Measurements from ENCODE around the gene CFTR.

CFTR gene

DNA sequence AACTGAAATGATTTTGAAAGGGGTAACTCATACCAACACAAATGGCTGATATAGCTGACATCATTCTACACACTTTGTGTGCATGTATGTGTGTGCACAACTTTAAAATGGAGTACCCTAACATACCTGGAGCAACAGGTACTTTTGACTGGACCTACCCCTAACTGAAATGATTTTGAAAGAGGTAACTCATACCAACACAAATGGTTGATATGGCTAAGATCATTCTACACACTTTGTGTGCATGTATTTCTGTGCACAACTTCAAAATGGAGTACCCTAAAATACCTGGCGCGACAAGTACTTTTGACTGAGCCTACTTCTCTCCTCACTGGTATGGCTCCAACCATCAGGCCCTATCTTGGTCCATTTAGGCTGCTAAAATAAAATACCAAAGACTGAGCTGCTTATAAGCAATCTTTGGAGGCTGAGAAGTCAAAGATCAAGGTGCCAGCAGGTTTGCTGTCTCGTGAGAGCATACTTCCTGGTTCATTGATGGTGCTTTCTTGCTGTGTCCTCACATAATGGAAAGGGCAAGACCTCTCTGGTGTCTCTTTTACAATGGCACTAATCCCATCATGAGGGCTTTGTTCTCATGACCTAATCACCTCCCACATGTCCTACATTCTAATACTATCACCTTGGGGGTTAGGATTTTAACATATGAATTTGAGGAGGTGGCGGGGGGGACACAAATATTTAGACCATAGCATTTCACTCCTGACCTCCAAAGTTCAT, 173.3 kb downstream of the CFTR start:
- DNase-seq (ENCODE audit: low spot score): no peak

DNA sequence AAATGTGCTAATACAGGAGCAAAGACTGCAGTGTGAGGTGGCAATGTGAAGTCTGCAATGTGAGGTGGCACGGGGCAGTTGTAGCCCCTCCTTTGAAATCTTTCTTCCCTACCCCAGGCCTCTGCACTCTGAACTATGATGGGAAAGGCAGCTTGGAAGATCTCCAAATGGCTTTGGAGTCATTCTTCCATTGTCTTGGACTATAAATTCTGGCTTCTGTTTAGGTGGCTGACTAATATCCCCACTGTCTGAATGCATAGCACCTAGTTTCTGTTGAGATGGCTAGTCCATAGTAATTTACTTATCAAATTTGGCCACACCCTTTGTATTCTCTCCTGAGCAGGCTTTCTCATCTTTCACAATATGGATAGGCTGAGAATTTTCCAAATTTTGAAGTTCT, 175.0 kb downstream of the CFTR start:
- DNase-seq (ENCODE audit: low spot score): no peak

DNA sequence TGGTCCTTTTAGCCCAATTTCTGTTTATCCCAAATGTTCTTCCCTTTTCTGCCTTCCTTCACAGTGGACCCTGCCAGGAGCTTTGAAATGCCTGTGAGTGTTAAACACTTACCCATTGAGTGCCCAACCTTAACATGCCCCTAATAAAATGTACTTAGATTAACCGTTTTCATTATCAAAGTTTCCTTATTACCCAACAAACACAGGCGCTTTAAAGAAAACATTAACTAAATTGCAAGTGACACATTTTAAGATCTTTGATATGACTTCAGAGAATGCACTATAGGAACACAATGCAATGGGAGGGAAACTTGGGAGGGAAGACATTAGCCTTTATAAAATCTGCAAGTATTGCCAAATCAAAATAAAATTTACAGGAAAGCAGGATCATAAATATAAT, 177.0 kb downstream of the CFTR start:
- DNase-seq (ENCODE audit: low spot score): no peak

DNA sequence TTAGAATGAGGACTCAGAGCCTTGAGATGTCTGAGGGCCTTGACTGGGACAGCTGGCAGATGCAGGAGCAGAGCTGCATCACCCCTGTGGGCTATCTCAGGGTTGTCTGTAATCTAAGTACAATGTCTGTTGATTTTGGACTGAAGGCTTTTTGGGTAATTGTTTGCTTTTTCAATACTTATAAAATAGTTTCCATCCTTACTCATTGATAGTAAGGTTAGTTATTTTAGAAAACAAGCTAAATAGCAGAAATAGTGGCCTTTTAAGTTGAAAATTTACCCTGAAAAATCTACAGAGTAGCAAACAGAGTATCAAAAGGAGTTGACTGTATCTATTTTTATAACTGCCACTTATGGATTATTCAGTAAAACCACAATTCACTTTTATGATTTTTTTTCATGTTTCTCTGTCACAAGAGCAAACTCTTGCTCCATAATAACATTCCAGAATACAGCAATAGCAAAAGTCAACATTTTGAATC, 179.7 kb downstream of the CFTR start:
- DNase-seq (ENCODE audit: low spot score): no peak

GRCh38 chr7:117661328-117661727, 181.5 kb downstream of the CFTR start:
- no peak for DNase-seq (ENCODE audit: low spot score)

DNA sequence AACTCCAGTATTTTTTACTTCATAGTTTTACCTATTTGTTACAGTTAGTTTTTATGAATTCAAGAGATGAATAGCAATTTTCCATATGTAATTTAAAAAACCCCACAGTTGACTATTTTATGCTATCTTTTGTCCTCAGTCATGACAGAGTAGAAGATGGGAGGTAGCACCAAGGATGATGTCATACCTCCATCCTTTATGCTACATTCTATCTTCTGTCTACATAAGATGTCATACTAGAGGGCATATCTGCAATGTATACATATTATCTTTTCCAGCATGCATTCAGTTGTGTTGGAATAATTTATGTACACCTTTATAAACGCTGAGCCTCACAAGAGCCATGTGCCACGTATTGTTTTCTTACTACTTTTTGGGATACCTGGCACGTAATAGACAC, 184.2 kb downstream of the CFTR start:
- DNase-seq (ENCODE audit: low spot score): no peak

GRCh38 chr7:117665368-117665767, 185.5 kb downstream of the CFTR start:
- no peak for DNase-seq (ENCODE audit: low spot score)

DNA sequence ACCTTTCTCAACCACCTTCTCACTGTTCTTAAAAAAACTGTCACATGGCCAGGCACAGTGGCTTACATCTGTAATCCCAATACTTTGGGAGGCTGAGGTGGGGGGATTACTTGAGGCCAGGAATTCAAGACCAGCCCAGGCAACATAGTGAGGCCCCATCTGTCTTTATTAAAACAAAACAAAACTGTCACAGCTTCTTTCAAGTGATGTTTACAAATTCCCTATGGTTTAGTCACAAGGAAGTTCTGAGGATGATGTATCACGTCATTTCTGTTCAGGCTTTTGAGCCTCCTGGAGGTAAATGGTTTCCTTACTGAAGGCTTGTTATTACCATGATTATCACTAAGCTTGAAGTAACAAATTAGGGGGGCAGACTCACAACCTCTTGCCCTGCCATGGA, 186.2 kb downstream of the CFTR start:
- peak; percentile 37 for DNase-seq (ENCODE audit: low spot score)

- DNase-seq (ENCODE audit: low spot score): no peak
Measured at GRCh38 chr7:117666689-117667088, 186.9 kb downstream of the CFTR start.

GRCh38 chr7:117667456-117667855, 187.6 kb downstream of the CFTR start:
- DNase-seq (ENCODE audit: low spot score): no peak

GRCh38 chr7:117669818-117670217, 190.0 kb downstream of the CFTR start:
- DNase-seq (ENCODE audit: low spot score): no peak

GRCh38 chr7:117672453-117672852, 192.6 kb downstream of the CFTR start:
- no peak for DNase-seq (ENCODE audit: low spot score)

DNA sequence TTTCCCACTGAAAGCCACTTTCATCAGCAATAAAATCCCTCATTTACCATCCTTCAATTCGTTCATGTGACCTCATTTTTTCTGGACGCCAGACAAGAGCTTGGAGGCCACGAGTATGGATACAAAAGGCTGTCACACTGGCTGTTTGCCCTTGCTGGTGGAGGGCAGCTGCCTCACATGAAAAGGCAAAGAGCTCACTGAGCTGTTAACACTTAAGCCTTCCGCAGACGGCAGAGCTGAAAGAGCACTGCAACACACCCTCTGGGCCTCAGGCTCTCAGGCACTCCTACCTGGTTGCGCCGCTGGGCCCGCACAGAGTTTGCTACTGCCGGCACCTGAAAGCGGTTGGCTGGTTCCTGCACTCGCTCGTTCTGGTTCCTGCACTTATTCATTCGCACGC, 193.5 kb downstream of the CFTR start:
- DNase-seq (ENCODE audit: low spot score): no peak

- DNase-seq (ENCODE audit: low spot score): peak; percentile 63
Measured at GRCh38 chr7:117673839-117674238, 194.0 kb downstream of the CFTR start.

- DNase-seq (ENCODE audit: low spot score): no peak
Measured at GRCh38 chr7:117674617-117675016, 194.8 kb downstream of the CFTR start.

DNA sequence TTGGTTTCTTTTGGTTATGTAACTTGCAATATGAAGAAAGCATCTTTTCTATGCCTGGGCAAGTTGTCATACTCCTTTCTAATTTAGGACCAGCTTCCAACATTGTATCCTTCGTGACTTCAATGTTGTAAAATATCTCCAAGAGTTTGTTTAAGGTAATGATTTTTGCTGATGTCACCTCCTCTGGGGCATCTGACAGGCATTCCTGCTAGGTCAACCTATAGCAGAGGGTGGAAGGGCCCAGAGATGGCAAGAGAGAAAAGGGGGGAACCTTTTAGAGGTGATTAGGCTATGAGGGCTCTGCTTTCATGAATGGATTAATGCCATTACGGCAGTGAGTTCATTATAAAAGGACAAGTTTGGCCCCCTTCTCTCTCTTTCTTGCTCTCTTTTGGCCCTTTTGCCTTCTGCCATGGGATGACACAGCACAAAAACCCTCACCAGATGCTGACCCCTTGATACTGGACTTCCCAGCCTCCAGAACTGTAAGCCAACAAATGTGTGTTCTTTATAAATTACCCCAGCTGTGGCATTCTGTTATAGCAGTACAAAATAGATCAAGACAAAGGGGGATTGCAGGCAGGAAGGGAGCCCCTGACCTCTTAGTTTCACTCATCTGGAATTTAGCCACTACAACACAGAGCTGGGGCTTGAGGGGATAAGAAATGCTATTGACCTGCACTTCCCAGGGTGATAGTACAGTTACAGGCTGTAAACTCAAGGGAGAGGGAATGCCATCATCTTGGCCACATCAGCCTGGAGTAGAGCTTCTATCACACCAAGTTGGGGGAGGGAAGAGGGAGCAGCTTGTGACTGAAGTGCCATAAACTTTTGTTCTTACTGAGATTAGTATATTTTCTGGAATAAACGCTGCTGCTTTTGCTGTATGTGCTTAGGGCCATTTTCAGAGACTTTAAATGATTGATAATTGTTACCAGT, 195.9 kb downstream of the CFTR start:
- no peak for DNase-seq (ENCODE audit: low spot score)

GRCh38 chr7:117679120-117679519, 199.3 kb downstream of the CFTR start:
- DNase-seq (ENCODE audit: low spot score): no peak

- no peak for DNase-seq (ENCODE audit: low spot score)
Measured at GRCh38 chr7:117682681-117683385, 203.0 kb downstream of the CFTR start.

DNA sequence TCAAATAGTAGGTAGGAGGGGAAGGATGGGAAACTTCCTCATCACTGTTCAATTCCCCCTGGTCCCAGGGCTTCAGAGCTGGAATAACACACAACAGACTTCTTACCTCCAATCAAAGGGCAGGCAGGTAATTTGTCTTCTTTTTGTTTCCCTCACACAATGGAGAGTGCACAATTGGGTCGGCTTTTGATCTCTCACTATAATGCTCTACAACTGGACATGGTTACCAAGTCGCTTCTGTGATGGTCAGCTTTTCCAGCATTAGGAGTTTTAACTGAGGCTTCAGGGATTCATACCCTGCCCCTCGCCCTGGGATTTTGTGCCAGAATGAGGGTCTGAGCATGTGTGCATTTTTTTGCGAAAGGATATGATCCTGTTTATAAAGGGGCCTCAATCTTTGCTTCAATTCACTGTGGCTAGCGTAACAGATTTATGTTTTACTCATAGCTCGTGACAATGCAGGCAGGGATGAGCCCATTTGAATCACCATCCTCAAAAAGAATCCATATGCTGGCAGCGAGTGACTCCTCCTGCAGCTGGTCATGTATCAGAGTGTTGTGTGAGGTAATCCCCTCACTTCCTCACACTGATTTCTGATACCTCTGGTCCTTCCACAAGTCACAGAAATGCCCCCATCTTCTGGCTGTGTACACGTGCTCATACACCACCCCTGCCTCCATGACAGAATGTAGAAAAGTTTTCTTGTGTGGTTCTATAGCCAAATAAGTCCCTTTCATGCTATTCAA, 203.8 kb downstream of the CFTR start:
- peak; percentile 40 for DNase-seq (ENCODE audit: low spot score)

DNA sequence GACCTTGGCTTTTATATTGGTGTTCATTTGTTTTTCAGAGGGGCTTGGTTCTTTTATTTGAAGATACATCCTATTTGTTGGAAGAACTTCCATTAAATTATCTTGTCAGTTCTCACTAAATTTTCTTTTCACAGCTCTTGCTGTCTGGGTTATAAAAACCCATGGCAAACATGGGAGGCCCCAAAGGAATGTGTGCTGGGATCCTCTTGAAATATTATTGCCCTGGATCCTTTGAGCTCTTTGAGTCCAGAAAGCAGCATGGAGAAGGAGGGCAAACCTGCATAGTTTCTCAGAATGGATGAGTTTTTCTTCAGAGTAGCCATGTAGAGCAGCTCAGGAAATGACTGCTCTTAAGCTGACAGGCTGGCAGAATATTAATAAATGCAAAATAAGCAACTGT, 206.0 kb downstream of the CFTR start:
- no peak for DNase-seq (ENCODE audit: low spot score)

- DNase-seq (ENCODE audit: low spot score): no peak
Measured at GRCh38 chr7:117686311-117686935, 206.6 kb downstream of the CFTR start.
